MCF 10A (cell line): ENCODE results near the gene DCAF7. TPM values are rescaled to one million over a fixed set of nuclear protein-coding genes. Genes with fewer than 3 reads are reported as not detected.

Experiments used
- BruUV-seq: library from RNA; stranded (reverse); fragments of 400-500 nt; replicated peaks from 2 replicates; lab custom pipeline; 2021; lab: Mats Ljungman, UMichigan
- CTCF ChIA-PET: fragments of 300-600 bp; sonication (Branson Sonifier 250); formaldehyde crosslinking; extraction: SDS; loops from one replicate; lab custom pipeline; 2021; ENCODE audit warnings: antibody characterized with exemption, inconsistent platforms; lab: Yijun Ruan, JAX
- POLR2A ChIA-PET: fragments of 300-600, 350-650 bp; sonication (Branson Sonifier 250); formaldehyde crosslinking; extraction: SDS; loops from one replicate; lab custom pipeline; 2020; ENCODE audit warnings: antibody characterized with exemption, inconsistent platforms; lab: Yijun Ruan, JAX
- DNase-seq: peaks from one replicate; pipeline ENCODE4 v3.0.0-alpha.2; 2018; ENCODE audit not compliant: unreplicated experiment
- H3K27ac Mint-ChIP-seq: one replicate; pipeline ENCODE4 v1.8.0; 2022; ENCODE audit warnings: mild to moderate bottlenecking, low read depth, mixed read lengths; ENCODE audit not compliant: unreplicated experiment
- H3K27me3 Mint-ChIP-seq: one replicate; pipeline ENCODE4 v1.8.0; 2022; ENCODE audit warnings: mixed read lengths; ENCODE audit not compliant: insufficient read depth, unreplicated experiment
- H3K36me3 Mint-ChIP-seq: one replicate; pipeline ENCODE4 v1.8.0; 2022; ENCODE audit warnings: mild to moderate bottlenecking, moderate library complexity, mixed read lengths; ENCODE audit not compliant: insufficient read depth, unreplicated experiment
- H3K4me1 Mint-ChIP-seq: one replicate; pipeline ENCODE4 v1.8.0; 2022; ENCODE audit warnings: mixed read lengths; ENCODE audit not compliant: insufficient read depth, unreplicated experiment
- H3K4me3 Mint-ChIP-seq: one replicate; pipeline ENCODE4 v1.8.0; 2022; ENCODE audit warnings: mild to moderate bottlenecking, moderate library complexity, mixed read lengths; ENCODE audit not compliant: unreplicated experiment
- H3K9me3 Mint-ChIP-seq: one replicate; pipeline ENCODE4 v1.8.0; 2022; ENCODE audit warnings: mixed read lengths; ENCODE audit not compliant: unreplicated experiment
- CTCF ChIP-seq: fragments of 200-600 bp; IDR thresholded peaks from one replicate; pipeline ENCODE4 v1.8.0; 2022; ENCODE audit warnings: antibody characterized with exemption, mild to moderate bottlenecking; ENCODE audit not compliant: unreplicated experiment
- intact Hi-C: fragments of 100-400 bp; cut with micrococcal nuclease; formaldehyde crosslinking; loops from 2 replicates; pipeline ENCODE4 v1.14.1; 2022
- total RNA-seq: library from RNA; stranded (reverse); gene quantifications from 2 replicates; pipeline ENCODE4 v1.2.3, GENCODE V29; 2022

DCAF7 gene
- total RNA-seq, 1 experiment from 2014 or later, result 81.6 TPM

GRCh38 chr17:63542218-63542545, 8.1 kb upstream of the DCAF7 start:
- Mint-ChIP-seq H3K4me1 (no peaks in the 10 kb centered on the region), H3K36me3 (no peaks in the 10 kb centered on the region), H3K27me3 (peaks cover 17% of the 10 kb centered on the region), H3K27ac (no peak overlapping the region), H3K4me3 (no peak overlapping the region), H3K9me3 (no peaks in the 10 kb centered on the region)
- no peak for TF ChIP-seq CTCF
- BruUV-seq, result no TSS peak
- intact Hi-C loops, result no loop called here
- no peak for DNase-seq
- ChIA-PET CTCF (interaction anchor here (0.6 to 1.3 kb wide), 3 partner anchors 10 to 116 kb away, joined by 3 to 5 read pairs (median 3); no protein-coding TSS in a partner anchor), POLR2A (interaction anchor here (0.8 kb wide), 1 partner anchor 9 kb away, joined by 3 read pairs; no protein-coding TSS in a partner anchor)

- no peaks in the 10 kb centered on the region for H3K4me1 Mint-ChIP-seq
Measured at GRCh38 chr17:63542942-63543821, 7.1 kb upstream of the DCAF7 start.

GRCh38 chr17:63543822-63544420, 6.4 kb upstream of the DCAF7 start:
- CTCF ChIA-PET, result no interaction called here
- Mint-ChIP-seq H3K4me3 (no peak overlapping the region), H3K9me3 (no peaks in the 10 kb centered on the region), H3K27me3 (peaks cover 13% of the 10 kb centered on the region), H3K36me3 (no peaks in the 10 kb centered on the region), H3K4me1 (no peaks in the 10 kb centered on the region), H3K27ac (no peak overlapping the region)
- intact Hi-C loops, result no loop called here
- no TSS peak for BruUV-seq
- TF ChIP-seq CTCF, result no peak
- POLR2A ChIA-PET, result interaction anchor here (0.6 kb wide), 1 partner anchor 98 kb away, joined by 3 read pairs; the partner anchor contains the start of gene CYB561
- DNase-seq, result no peak

More at GRCh38 chr17:63542942-63543821, 7.1 kb upstream of the DCAF7 start:
- ChIA-PET CTCF (interaction anchor here (0.6 to 1.0 kb wide), 2 partner anchors 9 to 117 kb away, joined by 3 to 5 read pairs; no protein-coding TSS in a partner anchor), POLR2A (no interaction called here)
- Mint-ChIP-seq H3K27ac (no peak overlapping the region), H3K27me3 (peaks cover 17% of the 10 kb centered on the region), H3K36me3 (no peaks in the 10 kb centered on the region), H3K4me3 (no peak overlapping the region), H3K9me3 (no peaks in the 10 kb centered on the region)
- BruUV-seq, result no TSS peak
- intact Hi-C loops, result no loop called here
- no peak for TF ChIP-seq CTCF
- no peak for DNase-seq
